ENCODE data around the gene MMRN1.

Gene MMRN1

GRCh38 chr4:89894649-89895550, at the start of gene MMRN1:
Gene MMRN1 (plus strand): TSS chr4:89894854. CDS start chr4:89894972, 118 bp downstream.
- DNase-seq = peak; percentile 45

- no peak for DNase-seq
These were observed 46.9 kb upstream of the MMRN1 start for GRCh38 chr4:89847571-89848325.

- no peak for DNase-seq
These were observed 39.4 kb upstream of the MMRN1 start for GRCh38 chr4:89855236-89855635.

GRCh38 chr4:89860971-89861370, 33.7 kb upstream of the MMRN1 start:
- no peak for DNase-seq

GRCh38 chr4:89863533-89863932, 31.1 kb upstream of the MMRN1 start:
- DNase-seq = no peak

- no peak for DNase-seq
These were observed 26.4 kb upstream of the MMRN1 start for GRCh38 chr4:89868276-89868675.

GRCh38 chr4:89868999-89869589, 25.6 kb upstream of the MMRN1 start:
- DNase-seq = peak; percentile 14

GRCh38 chr4:89871211-89871610, 23.4 kb upstream of the MMRN1 start:
- DNase-seq = no peak

- no peak for DNase-seq
These were observed 18.1 kb upstream of the MMRN1 start for GRCh38 chr4:89876548-89876947.

- peak; percentile 13 for DNase-seq
These were observed 16.0 kb upstream of the MMRN1 start for GRCh38 chr4:89878611-89879010.

GRCh38 chr4:89879215-89879614, 15.4 kb upstream of the MMRN1 start:
- no peak for DNase-seq

GRCh38 chr4:89889289-89889688, 5.4 kb upstream of the MMRN1 start:
- DNase-seq = peak; percentile 79

- DNase-seq = no peak
These were observed 3.2 kb downstream of the MMRN1 start for GRCh38 chr4:89897867-89898266.

- no peak for DNase-seq
These were observed 3.7 kb downstream of the MMRN1 start for GRCh38 chr4:89898304-89898716.

GRCh38 chr4:89899152-89899551, 4.5 kb downstream of the MMRN1 start:
- no peak for DNase-seq

- no peak for DNase-seq
These were observed 5.2 kb downstream of the MMRN1 start for GRCh38 chr4:89899854-89900253.

GRCh38 chr4:89901808-89902431, 7.3 kb downstream of the MMRN1 start:
- peak; percentile 72 for DNase-seq

- DNase-seq = no peak
These were observed 9.9 kb downstream of the MMRN1 start for GRCh38 chr4:89904524-89904923.

- no peak for DNase-seq
These were observed 11.7 kb downstream of the MMRN1 start for GRCh38 chr4:89906316-89906715.

- no peak for DNase-seq
These were observed 12.3 kb downstream of the MMRN1 start for GRCh38 chr4:89906777-89907521.

- no peak for DNase-seq
These were observed 15.2 kb downstream of the MMRN1 start for GRCh38 chr4:89909889-89910288.

- no peak for DNase-seq
These were observed 19.0 kb downstream of the MMRN1 start for GRCh38 chr4:89913623-89914022.

Data from suppressor macrophage treated with lipopolysaccharide for 4 hours (primary cell).